ENCODE results near the gene ZNF260. TPM values are rescaled to one million over a fixed set of nuclear protein-coding genes. Genes with fewer than 3 reads are reported as not detected.

Gene ZNF260
- total and polyA plus RNA-seq, 2 of the 13 experiments (the other 11 are each of a cell fraction or from before 2014, with no cell fraction given), result 2.8 to 10.5 TPM

- no peak for TF ChIP-seq HMGXB3 (CRISPR knock-in tag; IDR thresholded peaks at IDR 0.05; ENCODE audit: borderline replicate concordance)
- no peak for TF ChIP-seq E2F1 (CRISPR knock-in tag; IDR thresholded peaks at IDR 0.05)
- TF ChIP-seq SNAI1 (CRISPR knock-in tag; IDR thresholded peaks at IDR 0.05; ENCODE audit: borderline replicate concordance), result no peak
- TF ChIP-seq PCBP2 (optimal IDR thresholded peaks at IDR 0.05; ENCODE audit: low read depth, low read length, poor library complexity, severe bottlenecking), result no peak
- no peak for TF ChIP-seq ZNF335 (CRISPR knock-in tag; IDR thresholded peaks at IDR 0.05)
- TF ChIP-seq ZBTB26 (CRISPR knock-in tag; IDR thresholded peaks at IDR 0.05; ENCODE audit: borderline replicate concordance), result no peak
These were observed 46.7 kb upstream of the ZNF260 start (continued) for GRCh38 chr19:36574741-36575140.

All from HepG2 (cell line).